Germinal center (tissue), 1 donor: Measurements from ENCODE around the gene OR2A5.
"Not testable (repeated sequence)": the region's sequence is repeated elsewhere in the genome, so short reads cannot be mapped to it uniquely, and the experiment has no call there.

Experiments used
- DNase-seq: peaks from one replicate; pipeline ENCODE4 v3.0.0; 2012; ENCODE audit warnings: mixed read lengths, low spot score

Gene OR2A5

GRCh38 chr7:144048648-144049047 lies at the start of gene OR2A5:
Gene OR2A5, plus strand, starts transcription at chr7:144048948. Its CDS starts 1,454 bp downstream, at chr7:144050402.
- no peak for DNase-seq

GRCh38 chr7:144000020-144000419 lies 48.7 kb upstream of the OR2A5 start, which contains the start of gene OR6B1:
Gene OR6B1, plus strand, starts transcription at chr7:144000320. Its CDS starts 3,677 bp downstream, at chr7:144003997.
- DNase-seq = no peak

GRCh38 chr7:144001543-144001942 lies 47.2 kb upstream of the OR2A5 start:
- DNase-seq = no peak

GRCh38 chr7:144004703-144005102 lies 44.0 kb upstream of the OR2A5 start:
- no peak for DNase-seq

DNA sequence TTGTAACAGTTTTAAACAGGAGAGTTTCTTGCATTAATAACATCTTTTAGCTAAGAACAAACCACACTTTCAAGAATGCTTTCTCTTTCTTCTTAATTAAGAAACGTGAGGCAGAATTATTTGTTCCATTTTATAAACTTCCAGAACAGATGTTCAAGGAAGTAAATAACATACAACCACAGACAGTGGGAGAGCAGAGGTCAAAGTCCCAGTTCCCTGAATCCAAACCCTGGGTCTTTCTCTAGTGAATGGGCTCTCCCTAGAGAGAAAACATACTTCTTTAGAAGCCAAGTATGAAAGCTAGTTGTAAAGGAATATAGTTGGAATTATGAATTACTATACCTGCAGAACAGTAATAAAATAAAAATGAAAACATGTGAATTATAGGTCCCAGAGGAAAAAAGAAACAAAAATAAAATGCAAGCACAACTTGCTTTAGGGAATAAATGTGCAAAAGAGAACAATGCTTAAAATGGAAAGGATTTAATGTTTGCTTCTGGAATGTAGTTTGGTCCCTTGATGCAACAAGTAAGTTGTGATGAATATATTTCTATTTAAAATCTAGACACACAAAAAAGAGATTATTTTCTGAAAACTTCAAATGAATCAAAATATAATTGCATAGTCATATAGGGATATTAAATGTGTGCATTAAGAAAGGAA lies 42.6 kb upstream of the OR2A5 start:
- DNase-seq = no peak

DNA sequence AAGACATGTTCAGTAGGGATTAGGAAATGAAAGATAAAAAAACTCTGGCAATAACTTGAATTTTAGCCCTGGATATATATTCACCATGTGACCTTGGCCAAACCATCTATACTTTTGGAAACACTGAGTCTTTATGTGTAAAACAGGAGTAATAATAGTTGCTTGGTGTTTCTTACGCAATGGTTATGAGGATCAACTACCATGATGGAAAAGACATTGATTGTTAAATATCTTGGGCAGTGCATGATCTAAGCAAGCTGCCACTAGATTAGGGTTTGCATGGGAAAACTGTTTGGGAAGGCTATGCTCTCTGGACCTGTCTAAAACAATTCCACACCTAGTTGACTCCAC lies 42.1 kb upstream of the OR2A5 start:
- DNase-seq = no peak

DNA sequence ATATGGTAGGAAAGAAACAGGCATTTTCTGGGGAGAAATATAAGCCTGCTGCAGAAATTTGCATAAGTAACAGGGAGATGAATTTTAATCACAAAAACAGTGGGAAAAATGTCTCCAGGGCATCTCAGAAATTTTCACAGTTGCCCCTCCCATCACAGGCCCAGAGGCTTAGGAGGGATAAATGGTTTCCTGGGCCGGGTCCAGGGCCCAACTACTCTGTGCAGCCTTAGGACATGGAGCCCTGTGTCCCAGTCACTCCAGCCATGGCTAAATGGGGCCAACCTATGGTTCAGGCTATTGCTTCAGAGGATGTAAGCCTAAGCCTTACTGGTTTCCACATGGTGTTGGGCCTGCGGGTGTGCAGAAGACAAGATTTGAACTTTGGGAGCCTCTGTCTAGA lies 39.4 kb upstream of the OR2A5 start:
- DNase-seq = no peak

- not testable (repeated sequence) for DNase-seq
Observed at GRCh38 chr7:144010061-144010460, 38.7 kb upstream of the OR2A5 start.

DNA sequence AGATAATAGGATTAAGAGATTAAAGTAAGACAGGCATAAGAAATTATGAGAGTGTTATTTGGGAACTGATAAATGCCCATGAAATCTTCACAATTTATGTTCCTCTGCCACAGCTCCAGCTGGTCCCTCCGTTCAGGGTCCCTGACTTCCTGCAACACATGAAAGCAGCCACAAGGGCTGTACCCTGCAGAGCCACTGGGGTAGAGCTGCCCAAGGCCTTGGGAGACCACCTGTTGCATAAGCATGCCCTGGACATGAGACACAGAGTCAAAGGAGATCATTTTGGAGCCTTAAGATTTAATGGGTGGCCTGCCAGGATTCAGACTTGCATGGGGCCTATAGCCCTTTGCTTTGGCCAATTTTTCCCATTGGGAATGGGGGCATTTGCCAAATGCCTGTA lies 37.9 kb upstream of the OR2A5 start:
- DNase-seq = not testable (repeated sequence)

DNA sequence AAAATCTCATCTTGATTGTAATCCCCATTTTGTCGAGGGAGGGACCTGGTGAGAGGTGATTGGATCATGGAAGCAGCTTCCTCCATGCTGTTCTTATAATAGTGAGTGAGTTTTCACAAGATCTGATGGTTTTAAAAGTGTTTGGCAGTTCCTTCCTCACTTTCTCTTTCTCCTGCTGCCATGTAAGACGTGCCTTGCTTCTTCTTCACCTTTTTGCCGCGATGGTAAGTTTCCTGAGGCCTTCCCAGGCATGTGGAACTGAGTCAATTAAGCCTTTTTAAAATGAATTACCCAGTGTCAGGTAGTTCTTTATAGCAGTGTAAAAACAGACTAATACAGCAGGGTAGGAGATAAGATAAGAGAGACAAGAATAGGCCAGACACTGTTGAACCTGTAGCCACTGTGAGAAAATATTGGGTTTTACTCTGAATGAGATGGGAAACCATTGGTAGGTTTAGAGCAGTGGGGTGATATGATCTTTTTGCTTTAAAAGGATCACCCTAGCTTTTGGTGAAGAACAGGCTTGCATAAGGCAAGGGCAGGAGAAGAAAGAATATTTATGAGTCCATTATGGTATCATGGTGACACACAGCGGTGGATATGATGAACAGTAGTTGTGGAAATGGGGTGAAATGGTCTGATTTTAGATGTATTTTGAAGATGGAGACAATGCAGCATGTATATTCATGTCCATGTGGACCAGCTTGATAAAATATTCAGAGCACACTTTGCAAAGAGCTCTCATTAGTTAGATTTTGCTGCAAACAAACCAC lies 37.1 kb upstream of the OR2A5 start:
- DNase-seq = no peak

DNA sequence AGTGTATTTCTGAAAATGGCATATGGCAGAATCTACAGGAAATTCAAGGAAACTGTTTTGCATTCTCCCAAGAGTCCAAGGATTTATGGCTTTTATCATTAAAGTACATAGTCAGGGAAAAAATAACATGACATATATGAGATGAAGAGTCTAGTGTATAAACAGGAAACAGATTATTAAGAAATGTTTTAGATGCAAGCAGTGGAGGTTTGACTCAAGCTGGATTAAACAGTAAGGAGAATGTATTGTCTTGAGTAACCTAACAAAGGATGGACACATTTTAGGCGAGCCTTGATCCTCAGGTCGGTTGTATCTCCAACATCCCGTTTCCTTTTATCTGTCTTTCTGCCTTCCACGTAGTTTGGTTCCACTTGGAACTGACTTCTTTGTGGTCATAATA lies 30.7 kb upstream of the OR2A5 start:
- DNase-seq = no peak

DNA sequence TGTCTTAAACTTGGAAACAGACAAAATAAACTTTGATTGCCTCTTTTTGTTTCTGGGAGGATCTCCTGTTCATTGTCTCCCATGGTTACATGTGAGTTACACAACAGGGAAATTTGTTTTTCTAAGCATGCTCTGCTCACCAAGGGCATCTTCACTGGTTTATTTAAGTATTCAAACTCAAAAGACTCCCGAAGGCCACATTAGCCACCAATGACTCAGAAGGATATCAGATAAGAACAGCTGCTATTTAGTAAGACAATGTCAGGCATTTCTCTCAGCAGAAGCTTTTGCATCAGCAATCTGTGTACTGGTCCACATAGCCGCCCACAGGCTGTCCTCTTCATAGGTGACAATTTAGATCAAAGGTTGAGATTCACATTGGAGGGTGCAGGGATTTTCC lies 29.3 kb upstream of the OR2A5 start:
- no peak for DNase-seq

GRCh38 chr7:144020340-144020739 lies 28.4 kb upstream of the OR2A5 start:
- DNase-seq = no peak

DNA sequence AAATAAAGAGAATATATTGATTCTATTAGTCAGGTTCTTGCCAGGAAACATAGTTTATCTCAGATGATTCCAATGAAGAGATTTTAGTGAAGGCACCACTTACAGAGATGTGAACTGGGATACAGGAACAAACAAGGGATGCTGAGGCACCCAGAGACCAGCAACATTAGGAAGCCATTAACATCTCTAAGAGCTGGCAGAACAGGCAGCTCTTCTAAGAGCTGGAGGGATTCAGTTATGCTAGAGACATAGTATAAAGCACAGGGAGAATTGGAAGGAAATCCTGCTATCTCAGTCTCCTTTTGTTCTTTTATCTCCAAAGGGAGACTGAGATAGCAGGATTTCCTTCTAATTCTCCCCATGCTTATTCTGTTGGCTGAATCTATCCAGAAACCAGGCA lies 26.6 kb upstream of the OR2A5 start:
- DNase-seq = no peak

DNA sequence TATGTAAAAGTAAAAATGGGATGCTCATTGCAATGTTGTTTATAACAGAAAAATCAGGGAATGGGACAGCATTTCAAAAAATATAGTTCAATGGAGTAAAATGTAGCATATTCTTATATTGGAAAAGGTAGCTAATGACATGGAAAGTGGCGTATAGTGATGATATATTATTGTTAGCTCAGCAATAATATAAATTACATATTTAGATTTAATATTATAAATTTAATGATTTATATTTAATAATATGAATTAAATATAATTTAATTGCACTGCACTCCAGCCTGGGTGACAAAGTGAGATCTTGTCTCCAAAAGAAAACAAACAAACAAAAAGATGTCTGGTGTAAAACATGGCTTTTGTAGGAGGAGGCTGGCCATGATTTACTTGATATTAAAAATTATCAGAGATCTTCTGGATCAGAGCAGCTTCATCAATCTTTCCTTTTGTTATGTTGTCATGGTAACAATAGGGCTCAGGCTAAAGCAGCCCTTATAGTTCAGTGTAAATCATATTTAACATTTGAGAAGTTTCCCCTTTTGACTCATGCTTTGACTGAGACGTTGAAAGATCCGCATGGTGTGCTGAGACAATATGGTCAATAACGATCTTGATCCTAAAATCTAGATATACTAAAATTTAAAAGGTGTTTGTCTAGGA lies 25.4 kb upstream of the OR2A5 start:
- no peak for DNase-seq

DNA sequence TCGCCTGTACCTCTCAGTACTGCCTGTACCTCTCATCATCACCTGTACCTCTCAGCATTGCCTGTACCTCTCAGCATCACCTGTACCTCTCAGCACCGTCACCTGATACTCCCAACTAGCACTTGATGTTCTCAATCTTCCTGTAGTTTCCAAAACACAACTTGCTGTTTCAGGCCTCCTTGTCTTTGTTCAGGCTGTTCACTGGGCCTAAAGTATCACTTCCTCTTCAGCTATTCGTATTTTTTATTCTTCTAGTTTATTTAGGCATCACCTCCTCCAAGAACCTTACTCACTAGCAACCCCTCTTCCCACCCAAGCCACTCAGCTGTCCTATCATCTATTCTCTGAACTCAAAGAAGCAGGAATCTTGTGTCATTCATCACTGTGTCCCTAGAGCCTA lies 24.5 kb upstream of the OR2A5 start:
- DNase-seq = no peak

- no peak for DNase-seq
Observed at GRCh38 chr7:144026203-144026883, 22.4 kb upstream of the OR2A5 start.

DNA sequence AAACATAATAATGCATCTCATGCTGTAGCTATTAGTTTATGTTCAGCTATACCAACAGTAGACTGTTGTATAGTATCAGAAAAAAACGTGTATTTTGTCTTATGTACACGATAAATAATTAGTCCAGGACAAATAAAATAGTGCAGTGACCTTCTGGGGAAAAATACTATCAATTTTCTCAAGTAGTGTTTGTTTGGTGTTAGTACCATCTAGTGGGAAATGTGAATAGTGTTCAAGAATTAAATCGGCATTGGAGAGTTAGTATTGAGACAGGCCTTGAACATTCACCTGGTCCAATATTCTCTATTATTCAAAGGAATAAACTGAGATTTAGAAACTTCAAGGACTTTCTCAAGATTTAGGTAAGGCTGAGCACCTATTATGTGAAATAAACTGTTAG lies 21.7 kb upstream of the OR2A5 start:
- no peak for DNase-seq

- DNase-seq = no peak
Observed at GRCh38 chr7:144027974-144028373, 20.8 kb upstream of the OR2A5 start.

DNA sequence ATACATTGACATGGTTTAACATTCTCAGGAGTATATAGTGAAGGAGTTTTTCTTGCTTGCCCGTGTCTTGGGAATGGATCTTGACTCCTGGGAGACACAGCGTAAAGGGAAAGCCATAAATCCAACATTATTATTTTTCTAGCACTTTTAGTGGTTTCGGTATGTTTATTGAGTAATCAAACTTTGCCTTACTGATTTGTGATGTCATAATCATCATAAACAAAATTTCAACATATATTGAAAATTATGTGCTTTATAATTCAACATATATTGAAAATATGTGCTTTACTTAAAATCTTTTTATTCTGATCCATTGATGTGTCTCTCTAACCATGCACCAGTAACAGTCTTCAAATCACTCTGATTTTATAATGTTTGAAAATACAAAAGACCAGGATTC lies 20.2 kb upstream of the OR2A5 start:
- DNase-seq = no peak

DNA sequence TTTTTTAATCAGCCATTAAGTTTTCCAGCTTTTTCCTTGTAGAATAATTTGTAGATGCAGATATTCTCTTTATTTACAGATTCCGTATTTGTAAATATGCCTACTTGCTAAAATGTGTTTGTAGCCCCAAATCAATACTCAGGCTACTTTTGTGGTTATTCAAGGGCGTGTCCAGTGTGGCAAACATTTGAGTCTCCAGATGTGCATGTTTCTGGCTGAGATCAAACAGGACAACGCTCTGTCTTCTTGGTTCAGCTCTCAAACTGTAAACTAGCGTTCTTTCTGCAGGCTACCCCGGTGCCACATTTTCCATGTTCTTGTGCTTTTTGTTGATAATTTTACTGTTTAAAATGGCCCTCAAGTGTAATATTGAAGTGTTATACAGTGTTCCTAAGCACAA lies 16.2 kb upstream of the OR2A5 start:
- DNase-seq = no peak

GRCh38 chr7:144032985-144033709 lies 15.6 kb upstream of the OR2A5 start:
- no peak for DNase-seq
